Measurements from ENCODE around the gene ZNF772.
"Not testable (repeated sequence)": the region's sequence is repeated elsewhere in the genome, so short reads cannot be mapped to it uniquely, and the experiment has no call there.

ZNF772 gene

DNA sequence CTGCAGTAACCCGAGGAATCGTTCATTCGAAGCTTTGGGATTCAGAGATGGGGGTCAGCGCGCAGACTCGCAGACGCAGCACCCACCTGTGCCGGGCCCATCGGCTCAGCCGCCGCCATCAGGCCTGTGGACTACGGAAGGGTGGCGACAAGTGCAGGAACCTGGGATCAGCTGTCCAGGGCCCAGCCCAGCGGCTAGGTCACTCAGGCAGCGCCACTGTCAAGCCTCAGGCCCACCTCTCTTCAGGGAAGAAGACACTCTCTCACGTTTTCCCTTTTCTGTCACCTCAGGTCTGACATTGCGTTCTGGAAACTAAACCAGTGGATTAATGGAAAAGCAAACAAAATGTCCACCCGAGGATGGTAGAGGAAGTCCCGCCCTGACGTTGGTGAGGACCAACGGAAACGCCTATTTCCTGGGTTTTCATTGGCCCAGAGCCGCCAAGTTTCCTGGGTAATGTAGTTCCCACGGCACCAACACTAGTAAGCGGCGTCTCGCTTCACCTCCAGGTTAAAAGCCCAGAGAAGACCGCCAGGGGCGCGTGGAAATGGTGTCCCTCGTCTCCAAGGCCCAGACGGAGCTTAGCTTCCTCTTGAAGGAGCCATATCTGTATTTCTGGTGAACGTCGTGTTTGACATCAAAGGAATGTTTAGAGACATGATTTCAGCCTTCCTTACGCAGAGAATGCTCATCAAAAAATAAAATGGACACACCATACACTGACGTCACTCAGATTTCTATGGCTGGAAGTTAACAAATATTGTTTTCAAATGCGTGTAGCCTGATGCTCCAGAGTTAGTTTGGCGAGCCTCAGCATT, at the start of gene ZNF772:
Gene ZNF772, minus strand, starts transcription at position 376 of the 818 bp plus-strand sequence. Its CDS starts 257 bp downstream, at position 119.
- peak within 1 kb of the TSS; percentile 79 for H3K4me3 Mint-ChIP-seq
- CTCF ChIA-PET, result interaction anchor here (0.9 to 1.2 kb wide), 2 partner anchors 51 to 153 kb away, joined by 3 read pairs; no protein-coding TSS in a partner anchor
- peak within 1 kb of the TSS; percentile 88 for H3K27ac Mint-ChIP-seq
- H3K9me3 Mint-ChIP-seq, result peaks cover 65% of the 10 kb centered on the region
- no peaks in the 10 kb centered on the region for H3K27me3 Mint-ChIP-seq
- DNase-seq, result peak; percentile 95
- H3K4me1 Mint-ChIP-seq, result peaks cover 23% of the 10 kb centered on the region
- H3K36me3 Mint-ChIP-seq, result peaks cover 54% of the 10 kb centered on the region

DNA sequence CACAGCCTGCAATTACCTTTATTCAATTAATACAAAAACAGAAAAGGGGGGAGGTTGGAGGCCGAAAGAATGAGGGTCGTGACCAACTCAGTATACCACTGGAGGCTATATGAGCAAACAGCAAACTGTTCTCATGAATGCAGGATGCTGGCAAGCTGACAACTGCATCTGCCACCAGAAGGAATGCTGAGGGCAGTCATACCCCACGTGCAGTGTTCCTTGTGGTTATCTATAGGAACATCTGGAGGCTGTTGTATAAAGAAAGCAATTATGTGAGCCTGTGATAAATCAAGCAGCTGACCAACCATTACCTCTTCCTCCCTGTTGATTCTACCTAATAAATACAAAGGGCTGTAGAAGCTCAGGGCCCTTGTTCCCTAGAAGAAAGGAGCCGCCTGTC, 40.7 kb upstream of the ZNF772 start:
- Mint-ChIP-seq H3K9me3 (peaks cover 52% of the 10 kb centered on the region), H3K36me3 (peaks cover 23% of the 10 kb centered on the region)
- H3K27me3 Mint-ChIP-seq, H3K27ac Mint-ChIP-seq, H3K4me1 Mint-ChIP-seq, H3K4me3 Mint-ChIP-seq, DNase-seq, CTCF ChIA-PET: not testable (repeated sequence)

DNA sequence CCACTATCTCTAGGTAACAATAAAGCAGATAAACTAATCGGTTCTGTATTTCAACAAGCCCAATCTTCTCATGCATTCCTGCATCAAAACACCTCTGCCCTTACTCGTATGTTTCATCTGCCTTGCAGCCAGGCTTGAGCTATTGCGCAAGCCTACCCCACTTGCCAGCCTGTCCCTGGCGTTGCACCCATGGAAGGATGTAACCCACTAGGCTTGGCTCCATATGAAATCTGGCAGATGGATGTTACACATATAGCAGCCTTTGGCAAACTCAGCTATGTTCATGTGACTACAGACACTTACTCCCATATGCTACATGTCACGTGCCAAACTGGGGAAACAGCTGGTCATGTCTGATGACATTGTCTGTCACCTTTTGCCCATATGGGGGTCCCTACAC, 37.9 kb upstream of the ZNF772 start:
- CTCF ChIA-PET, result no interaction called here
- H3K4me3 Mint-ChIP-seq, result no peak overlapping the region
- H3K9me3 Mint-ChIP-seq, result peaks cover 59% of the 10 kb centered on the region
- DNase-seq, result no peak
- no peak overlapping the region for H3K27ac Mint-ChIP-seq
- no peaks in the 10 kb centered on the region for H3K4me1 Mint-ChIP-seq
- H3K27me3 Mint-ChIP-seq, result no peaks in the 10 kb centered on the region
- H3K36me3 Mint-ChIP-seq, result peaks cover 32% of the 10 kb centered on the region

DNA sequence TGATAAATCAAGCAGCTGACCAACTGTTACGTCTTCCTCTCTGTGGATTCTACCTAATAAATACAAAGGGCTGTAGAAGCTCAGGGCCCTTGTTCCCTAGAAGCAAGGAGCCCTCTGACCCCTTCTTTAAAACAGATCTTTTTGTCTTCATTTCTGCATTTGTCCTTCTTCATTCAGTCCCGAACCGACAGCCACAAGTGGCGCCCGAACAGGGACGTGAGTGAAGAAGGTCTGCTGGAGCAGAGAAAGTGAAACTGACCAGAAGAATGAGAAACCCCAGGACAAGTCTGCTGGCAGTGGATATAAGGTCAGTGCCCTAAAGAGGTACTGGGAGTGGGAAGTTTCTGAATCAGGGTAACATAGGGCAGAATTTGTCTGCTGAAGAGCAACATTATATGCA, 35.5 kb upstream of the ZNF772 start:
- peaks cover 52% of the 10 kb centered on the region for H3K36me3 Mint-ChIP-seq

DNA sequence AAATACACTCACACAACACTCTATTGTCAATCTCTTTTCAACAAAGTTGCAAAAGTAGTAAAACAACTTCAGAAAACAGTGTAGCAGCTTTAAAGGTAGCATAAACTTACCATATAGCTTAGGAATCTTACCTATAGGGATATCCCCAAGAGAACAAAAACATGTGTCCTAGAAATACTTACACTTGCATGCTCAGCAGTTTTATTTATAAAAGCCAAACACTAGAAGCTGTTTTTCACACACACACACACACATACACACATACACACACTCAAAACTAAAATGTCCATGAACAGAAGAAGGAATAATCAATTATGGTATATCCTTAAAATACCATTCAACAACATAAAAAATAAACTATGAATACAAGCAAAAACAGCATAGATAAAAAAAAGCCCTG, 34.1 kb upstream of the ZNF772 start:
- CTCF ChIA-PET, result no interaction called here
- Mint-ChIP-seq H3K9me3 (peaks cover 65% of the 10 kb centered on the region), H3K4me3 (no peak overlapping the region), H3K36me3 (peaks cover 61% of the 10 kb centered on the region), H3K27ac (no peak overlapping the region), H3K4me1 (no peaks in the 10 kb centered on the region), H3K27me3 (no peaks in the 10 kb centered on the region)
- no peak for DNase-seq

More for the DNA sequence above, 35.5 kb upstream of the ZNF772 start:
- Mint-ChIP-seq H3K27ac (no peak overlapping the region), H3K9me3 (peaks cover 63% of the 10 kb centered on the region), H3K27me3 (no peaks in the 10 kb centered on the region), H3K4me3 (no peak overlapping the region), H3K4me1 (no peaks in the 10 kb centered on the region)
- CTCF ChIA-PET, result no interaction called here
- DNase-seq, result no peak

DNA sequence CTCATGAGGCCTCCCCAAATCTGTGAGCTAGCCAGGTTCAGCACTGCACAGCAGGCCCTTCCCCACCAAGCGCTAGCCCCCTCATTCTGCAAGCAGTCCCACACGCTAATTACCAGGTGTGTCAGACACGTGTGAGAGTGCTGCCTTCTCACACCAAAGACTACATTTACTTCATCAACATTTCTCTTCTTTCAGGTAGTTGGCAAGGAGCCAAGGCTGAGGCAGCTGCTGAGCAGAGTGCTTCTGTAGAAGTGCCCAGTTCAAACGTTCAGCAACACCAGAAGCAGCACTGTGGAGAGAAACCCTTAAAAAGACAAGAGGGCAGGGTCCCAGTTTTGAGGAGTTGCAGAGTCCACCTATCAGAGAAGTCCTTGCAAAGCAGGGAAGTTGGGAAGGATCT, 28.8 kb upstream of the ZNF772 start:
- no peak overlapping the region for H3K4me3 Mint-ChIP-seq
- H3K36me3 Mint-ChIP-seq, result peaks cover 80% of the 10 kb centered on the region
- H3K4me1 Mint-ChIP-seq, result peaks cover 5% of the 10 kb centered on the region
- peaks cover 63% of the 10 kb centered on the region for H3K9me3 Mint-ChIP-seq
- no peak overlapping the region for H3K27ac Mint-ChIP-seq
- no peaks in the 10 kb centered on the region for H3K27me3 Mint-ChIP-seq
- no peak for DNase-seq
- CTCF ChIA-PET, result no interaction called here

DNA sequence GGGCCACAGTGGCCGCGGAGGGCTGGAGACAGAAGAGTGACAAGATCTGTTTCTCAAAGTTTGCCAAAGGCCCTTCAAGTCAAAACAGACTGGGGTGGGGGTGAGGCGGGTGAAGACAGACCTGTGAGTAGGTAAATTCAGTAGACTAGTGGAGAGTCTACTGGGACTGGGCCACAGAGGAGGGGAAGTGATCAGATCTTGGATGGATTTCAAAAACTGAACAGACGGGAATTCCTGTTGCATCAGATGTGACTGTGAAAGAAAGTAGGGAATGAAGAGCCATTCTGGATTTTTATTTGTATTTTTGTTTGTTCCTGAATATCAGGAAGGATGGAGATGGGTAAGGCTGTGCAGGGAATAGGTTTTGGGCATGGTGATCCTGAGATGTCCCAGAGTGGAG, 23.0 kb upstream of the ZNF772 start:
- H3K27me3 Mint-ChIP-seq, DNase-seq, CTCF ChIA-PET: not testable (repeated sequence)
- peaks cover 56% of the 10 kb centered on the region for H3K9me3 Mint-ChIP-seq
- peak overlapping the region; percentile 74 for H3K4me3 Mint-ChIP-seq
- peak overlapping the region; percentile 83 for H3K27ac Mint-ChIP-seq
- peaks cover 19% of the 10 kb centered on the region for H3K4me1 Mint-ChIP-seq
- H3K36me3 Mint-ChIP-seq, result peaks cover 53% of the 10 kb centered on the region

DNA sequence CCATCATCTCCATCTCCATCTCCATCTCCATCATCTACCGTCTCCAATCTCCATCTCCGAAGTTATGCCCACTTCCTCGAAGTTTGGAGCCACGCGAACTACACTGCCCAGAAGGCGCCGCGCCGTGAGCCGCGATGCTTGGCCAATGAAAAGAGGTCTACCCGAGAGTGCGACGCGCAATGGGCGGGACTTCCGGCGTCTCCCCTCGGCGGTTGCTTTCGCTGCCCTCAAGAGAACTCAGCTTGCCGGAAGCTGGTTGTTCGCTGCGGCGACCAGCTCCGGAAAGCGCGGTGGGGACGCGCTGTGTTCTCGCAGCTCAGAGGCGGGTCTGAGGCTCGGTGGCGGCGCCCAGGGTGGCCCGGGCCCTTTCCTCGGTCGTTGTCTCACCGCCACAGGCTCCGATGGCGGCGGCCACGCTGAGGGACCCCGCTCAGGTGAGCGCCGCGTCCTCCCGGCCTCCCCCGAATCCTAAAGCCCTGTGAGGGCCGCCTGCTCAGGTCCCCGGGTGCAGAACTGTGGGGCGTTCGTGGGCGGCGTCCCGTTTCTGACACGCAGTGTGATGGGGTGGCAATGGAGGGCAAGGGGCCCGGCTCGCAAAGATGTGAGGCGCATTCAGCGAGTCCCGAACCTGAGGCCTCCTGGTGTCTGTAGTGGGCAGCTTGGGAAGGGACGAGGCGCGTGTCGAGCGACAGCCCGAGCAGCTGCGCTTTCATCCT, 22.5 kb upstream of the ZNF772 start, which contains the start of gene ZNF773:
Gene ZNF773, plus strand, starts transcription at position 259 of the 716 bp plus-strand sequence. Its CDS starts 143 bp downstream, at position 402.
- Mint-ChIP-seq H3K4me3 (peak within 1 kb of the TSS; percentile 74), H3K36me3 (peaks cover 51% of the 10 kb centered on the region)

DNA sequence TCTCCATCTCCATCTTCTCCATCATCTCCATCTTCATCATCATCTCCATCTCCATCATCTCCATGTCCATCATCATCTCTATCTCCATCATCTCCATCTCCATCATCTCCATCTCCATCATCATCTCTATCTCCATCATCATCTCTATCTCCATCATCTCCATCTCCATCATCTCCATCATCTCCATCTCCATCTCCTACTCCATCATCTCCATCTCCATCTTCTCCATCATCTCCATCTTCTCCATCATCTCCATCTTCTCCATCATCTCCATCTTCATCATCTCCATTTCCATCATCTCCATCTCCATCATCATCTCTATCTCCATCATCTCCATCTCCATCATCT, 21.9 kb upstream of the ZNF772 start:
- Mint-ChIP-seq H3K4me1 (peaks cover 19% of the 10 kb centered on the region), H3K27ac (peak overlapping the region; percentile 83), H3K4me3 (peak overlapping the region; percentile 74), H3K36me3 (peaks cover 53% of the 10 kb centered on the region), H3K9me3 (peaks cover 59% of the 10 kb centered on the region)
- H3K27me3 Mint-ChIP-seq, CTCF ChIA-PET, DNase-seq: not testable (repeated sequence)

More for the DNA sequence above, 22.5 kb upstream of the ZNF772 start, which contains the start of gene ZNF773:
- Mint-ChIP-seq H3K4me1 (peaks cover 19% of the 10 kb centered on the region), H3K27ac (peak within 1 kb of the TSS; percentile 83), H3K9me3 (peaks cover 56% of the 10 kb centered on the region)
- peak; percentile 99 for DNase-seq
- CTCF ChIA-PET, H3K27me3 Mint-ChIP-seq: not testable (repeated sequence)

DNA sequence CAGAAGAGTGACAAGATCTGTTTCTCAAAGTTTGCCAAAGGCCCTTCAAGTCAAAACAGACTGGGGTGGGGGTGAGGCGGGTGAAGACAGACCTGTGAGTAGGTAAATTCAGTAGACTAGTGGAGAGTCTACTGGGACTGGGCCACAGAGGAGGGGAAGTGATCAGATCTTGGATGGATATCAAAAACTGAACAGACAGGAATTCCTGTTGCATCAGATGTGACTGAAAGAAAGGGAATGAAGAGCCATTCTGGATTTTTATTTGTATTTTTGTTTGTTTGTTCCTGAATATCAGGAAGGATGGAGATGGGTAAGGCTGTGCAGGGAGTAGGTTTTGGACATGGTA, 10.9 kb upstream of the ZNF772 start:
- H3K27me3 Mint-ChIP-seq, CTCF ChIA-PET, DNase-seq, H3K27ac Mint-ChIP-seq: not testable (repeated sequence)
- Mint-ChIP-seq H3K4me3 (peak overlapping the region; percentile 70), H3K9me3 (peaks cover 47% of the 10 kb centered on the region), H3K4me1 (peaks cover 12% of the 10 kb centered on the region), H3K36me3 (peaks cover 52% of the 10 kb centered on the region)

DNA sequence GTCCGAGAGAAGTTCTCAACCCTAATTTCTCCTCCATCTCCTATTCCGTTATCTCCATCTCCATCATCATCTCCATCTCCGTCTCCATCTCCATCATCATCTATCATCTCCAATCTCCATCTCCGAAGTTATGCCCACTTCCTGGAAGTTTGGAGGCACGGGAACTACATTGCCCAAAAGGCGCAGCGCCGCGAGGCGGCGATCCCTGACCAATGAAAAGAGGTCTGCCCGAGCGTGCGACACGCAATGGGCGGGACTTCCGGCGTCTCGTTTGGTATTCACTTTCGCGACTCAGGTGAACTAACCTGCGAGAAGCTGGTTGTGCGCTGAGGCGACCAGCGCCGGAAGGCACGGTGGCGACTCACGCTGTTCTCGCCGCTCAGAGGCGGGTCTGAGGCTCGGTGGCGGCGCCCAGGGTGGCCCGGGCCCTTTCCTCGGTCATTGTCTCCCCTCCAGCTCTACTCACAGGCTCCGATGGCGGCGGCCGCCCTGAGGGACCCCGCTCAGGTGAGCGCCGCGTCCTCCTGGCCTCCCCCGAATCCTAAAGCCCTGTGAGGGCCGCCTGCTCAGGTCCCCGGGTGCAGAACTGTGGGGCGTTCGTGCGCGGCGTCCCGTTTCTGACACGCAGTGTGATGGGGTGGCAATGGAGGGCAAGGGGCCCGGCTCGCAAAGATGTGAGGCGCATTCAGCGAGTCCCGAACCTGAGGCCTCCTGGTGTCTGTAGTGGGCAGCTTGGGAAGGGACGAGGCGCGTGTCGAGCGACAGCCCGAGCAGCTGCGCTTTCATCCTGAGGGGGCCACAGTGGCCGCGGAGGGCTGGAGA, 10.3 kb upstream of the ZNF772 start, which contains the start of gene ZNF419:
Gene ZNF419, plus strand, starts transcription at position 274 of the 822 bp plus-strand sequence. Its CDS starts 201 bp downstream, at position 475.
- CTCF ChIA-PET, H3K27me3 Mint-ChIP-seq: not testable (repeated sequence)
- Mint-ChIP-seq H3K4me1 (peaks cover 12% of the 10 kb centered on the region), H3K36me3 (peaks cover 46% of the 10 kb centered on the region), H3K9me3 (peaks cover 42% of the 10 kb centered on the region), H3K27ac (peak within 1 kb of the TSS; percentile 80), H3K4me3 (peak within 1 kb of the TSS; percentile 70)
- peak; percentile 97 for DNase-seq

DNA sequence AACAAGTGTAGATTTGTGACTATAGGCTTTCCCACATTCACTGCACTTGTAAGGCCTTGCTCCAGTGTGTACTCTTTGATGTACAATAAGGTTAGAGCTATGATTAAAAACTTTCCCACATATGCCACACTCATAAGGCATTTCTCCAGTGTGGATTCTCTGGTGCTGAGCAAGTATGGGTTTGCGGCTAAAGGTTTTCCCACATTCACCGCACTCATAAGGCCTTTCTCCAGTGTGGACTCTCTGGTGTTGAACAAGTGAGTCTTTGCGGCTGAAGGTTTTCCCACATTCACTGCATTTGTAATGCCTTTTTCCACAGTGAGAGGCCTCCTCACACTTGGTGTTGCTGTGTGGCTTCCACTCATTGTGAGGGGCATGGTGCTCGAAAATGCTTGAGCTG, 3.7 kb downstream of the ZNF772 start:
- no peak overlapping the region for H3K27ac Mint-ChIP-seq
- no peaks in the 10 kb centered on the region for H3K27me3 Mint-ChIP-seq
- CTCF ChIA-PET, result no interaction called here
- peaks cover 68% of the 10 kb centered on the region for H3K36me3 Mint-ChIP-seq
- H3K4me1 Mint-ChIP-seq, result peaks cover 23% of the 10 kb centered on the region
- no peak overlapping the region for H3K4me3 Mint-ChIP-seq
- peaks cover 85% of the 10 kb centered on the region for H3K9me3 Mint-ChIP-seq
- DNase-seq, result no peak

DNA sequence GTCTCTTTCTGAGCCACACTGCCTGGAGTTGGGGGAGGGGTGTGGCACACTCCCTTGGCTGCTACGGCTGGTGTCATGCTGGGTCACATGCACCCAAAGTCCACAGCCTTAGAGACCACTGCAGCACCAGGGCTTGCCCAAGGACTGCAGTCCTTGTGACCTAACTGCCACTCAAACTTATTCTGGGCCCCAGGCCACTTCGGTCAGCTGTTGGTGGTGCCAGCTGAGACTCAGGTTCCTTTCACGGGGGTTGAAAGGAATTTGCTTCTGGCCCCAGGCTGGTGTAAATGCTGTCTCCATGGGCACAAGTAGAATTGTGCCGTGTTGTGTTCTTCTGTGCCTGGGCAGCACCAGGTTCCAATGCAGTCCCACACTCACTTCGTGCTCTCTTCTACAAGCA, 10.9 kb downstream of the ZNF772 start:
- CTCF ChIA-PET, result interaction anchor here (0.6 to 0.8 kb wide), 2 partner anchors 115 to 130 kb away, joined by 3 read pairs; no protein-coding TSS in a partner anchor
- Mint-ChIP-seq H3K9me3 (peaks cover 66% of the 10 kb centered on the region), H3K4me3 (no peak overlapping the region), H3K36me3 (peaks cover 19% of the 10 kb centered on the region), H3K27ac (no peak overlapping the region), H3K27me3 (no peaks in the 10 kb centered on the region), H3K4me1 (no peaks in the 10 kb centered on the region)
- no peak for DNase-seq
